GM21825 (cell line): ENCODE data around the gene C6orf89.

Experiments
- ATAC-seq: cut with Tn5 transposase; IDR thresholded peaks from one replicate; pipeline ENCODE4 v1.9.1; 2021; ENCODE audit warnings: mild to moderate bottlenecking, moderate library complexity; ENCODE audit not compliant: unreplicated experiment

The C6orf89 gene

GRCh38 chr6:36967301-36967700 lies 81.5 kb downstream of the C6orf89 start:
- ATAC-seq, result no peak

GRCh38 chr6:36967757-36968156 lies 82.0 kb downstream of the C6orf89 start:
- no peak for ATAC-seq

GRCh38 chr6:36968266-36968977 lies 82.7 kb downstream of the C6orf89 start:
- no peak for ATAC-seq

- no peak for ATAC-seq
These were observed 83.5 kb downstream of the C6orf89 start for GRCh38 chr6:36969240-36969691.

GRCh38 chr6:36969988-36970891 lies 84.5 kb downstream of the C6orf89 start:
- no peak for ATAC-seq

- ATAC-seq, result no peak
These were observed 85.4 kb downstream of the C6orf89 start for GRCh38 chr6:36970892-36971842.

GRCh38 chr6:36971921-36972673 lies 86.3 kb downstream of the C6orf89 start:
- ATAC-seq, result no peak

- ATAC-seq, result no peak
These were observed 87.4 kb downstream of the C6orf89 start for GRCh38 chr6:36973190-36973589.

- no peak for ATAC-seq
These were observed 87.9 kb downstream of the C6orf89 start for GRCh38 chr6:36973647-36974046.

GRCh38 chr6:36975231-36976006 lies 89.7 kb downstream of the C6orf89 start:
- ATAC-seq, result no peak

GRCh38 chr6:36976007-36976264 lies 90.2 kb downstream of the C6orf89 start:
- no peak for ATAC-seq

GRCh38 chr6:36976509-36976908 lies 90.8 kb downstream of the C6orf89 start:
- no peak for ATAC-seq

- ATAC-seq, result no peak
These were observed 91.2 kb downstream of the C6orf89 start for GRCh38 chr6:36976931-36977330.

- no peak for ATAC-seq
These were observed 91.8 kb downstream of the C6orf89 start for GRCh38 chr6:36977470-36977941.
